GM21825 (cell line): Measurements from ENCODE around the gene IFT52.
"Not testable (repeated sequence)": the region's sequence is repeated elsewhere in the genome, so short reads cannot be mapped to it uniquely, and the experiment has no call there.

Experiments
- ATAC-seq: cut with Tn5 transposase; IDR thresholded peaks from one replicate; pipeline ENCODE4 v1.9.1; 2021; ENCODE audit warnings: mild to moderate bottlenecking, moderate library complexity; ENCODE audit not compliant: unreplicated experiment

The IFT52 gene

DNA sequence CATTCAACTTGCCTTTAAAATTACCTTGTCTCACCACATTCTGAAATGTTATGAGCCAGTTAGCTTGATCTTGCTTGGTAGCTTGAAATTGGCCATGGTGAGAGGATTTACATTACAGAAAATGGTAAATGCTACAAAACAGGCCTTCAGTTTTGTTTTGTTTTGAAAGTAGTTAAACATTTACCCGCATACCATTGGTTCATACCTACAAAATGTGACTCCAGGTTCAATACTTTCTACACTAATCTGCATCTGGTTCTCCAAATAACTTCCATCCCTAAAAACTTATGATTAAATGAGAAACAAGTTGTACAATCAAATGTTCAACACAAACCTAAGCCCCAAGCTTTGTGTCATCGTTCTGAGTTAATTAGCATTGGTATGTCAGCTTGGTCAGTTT is 45.7 kb downstream of the IFT52 start:
- no peak for ATAC-seq

DNA sequence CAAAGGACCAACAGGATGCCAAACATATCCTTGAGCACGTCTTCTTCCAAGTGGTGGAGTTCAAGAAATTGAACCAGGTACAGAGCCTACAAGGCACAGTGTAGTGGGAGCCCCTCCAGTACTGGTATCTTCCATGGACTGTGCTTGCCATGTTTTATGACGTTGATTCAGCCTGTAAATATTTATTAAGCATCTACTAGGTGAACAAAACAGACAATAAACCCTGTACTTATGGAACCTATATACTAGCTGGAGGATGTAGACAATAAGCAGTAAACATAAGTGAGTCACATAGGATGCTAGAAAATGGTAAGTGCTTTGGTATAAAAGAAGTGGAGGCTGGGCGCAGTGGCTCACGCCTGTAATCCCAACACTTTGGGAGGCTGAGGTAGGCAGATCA is 51.8 kb downstream of the IFT52 start:
- ATAC-seq = no peak

DNA sequence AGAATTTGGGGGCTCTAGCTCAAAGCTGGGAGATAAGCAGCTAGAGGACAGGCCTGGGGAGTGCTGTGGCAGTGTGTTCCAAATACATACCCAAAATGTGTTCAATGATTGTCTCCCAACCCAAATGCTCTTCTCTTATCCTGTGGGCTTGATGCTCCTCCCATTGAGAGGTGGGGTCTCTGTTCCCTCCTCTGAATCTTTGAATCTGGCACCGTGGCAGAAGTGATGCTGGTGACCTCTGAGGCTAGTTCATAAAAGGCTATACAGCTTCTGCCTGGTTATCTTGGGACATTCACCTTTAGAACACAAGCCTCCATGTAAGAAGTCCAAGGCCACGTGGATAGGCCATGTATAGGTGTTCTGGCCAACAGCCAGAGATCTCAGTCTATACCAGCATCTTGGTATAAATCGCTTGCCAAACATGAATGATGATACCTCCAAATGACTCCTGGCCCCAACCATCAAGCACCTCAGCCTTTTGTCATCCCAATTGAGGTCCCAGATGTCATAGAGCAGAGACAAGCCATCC is 60.3 kb downstream of the IFT52 start:
- no peak for ATAC-seq

DNA sequence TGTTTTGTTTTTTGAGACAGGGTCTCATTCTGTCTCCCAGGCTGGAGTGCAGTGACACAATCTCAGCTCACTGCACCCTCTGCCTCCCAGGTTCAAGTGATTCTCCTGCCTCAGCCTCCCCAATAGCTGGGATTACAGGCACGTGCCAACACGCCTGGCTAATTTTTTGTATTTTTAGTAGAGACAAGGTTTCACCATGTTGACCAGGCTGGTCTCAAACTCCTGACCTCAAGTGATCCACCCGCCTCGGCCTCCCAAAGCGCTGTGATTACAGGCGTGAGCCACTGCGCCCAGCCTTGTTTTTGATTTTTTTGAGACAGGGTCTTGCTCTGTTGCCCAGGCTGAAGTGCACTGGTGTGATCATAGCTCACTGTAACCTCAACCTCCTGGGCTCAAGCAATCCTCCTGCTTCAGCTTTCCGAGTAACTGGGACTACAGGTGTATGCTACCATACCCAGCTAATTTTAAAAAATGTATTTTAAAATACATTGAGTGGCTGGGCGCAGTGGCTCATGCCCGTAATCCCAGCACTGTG is 61.0 kb downstream of the IFT52 start:
- not testable (repeated sequence) for ATAC-seq

DNA sequence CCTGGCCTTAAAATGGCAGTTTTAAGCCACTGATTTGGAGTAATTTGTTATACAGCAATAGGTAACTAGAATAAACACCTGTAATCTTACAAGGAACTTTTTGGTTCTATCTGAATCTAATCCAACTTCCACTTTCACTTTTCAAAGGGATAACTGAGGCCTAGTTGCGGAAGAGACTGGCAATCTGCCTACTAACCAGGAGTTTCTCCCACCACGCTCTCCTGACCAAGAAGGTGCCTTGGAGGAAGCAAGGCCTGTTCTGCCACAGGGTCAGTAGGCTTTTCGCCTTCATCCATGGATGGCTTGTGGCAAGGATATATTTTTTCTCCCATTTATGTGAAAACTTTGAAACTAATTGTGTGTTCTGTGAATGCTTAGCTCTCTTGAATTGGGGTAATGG is 63.2 kb downstream of the IFT52 start:
- no peak for ATAC-seq

DNA sequence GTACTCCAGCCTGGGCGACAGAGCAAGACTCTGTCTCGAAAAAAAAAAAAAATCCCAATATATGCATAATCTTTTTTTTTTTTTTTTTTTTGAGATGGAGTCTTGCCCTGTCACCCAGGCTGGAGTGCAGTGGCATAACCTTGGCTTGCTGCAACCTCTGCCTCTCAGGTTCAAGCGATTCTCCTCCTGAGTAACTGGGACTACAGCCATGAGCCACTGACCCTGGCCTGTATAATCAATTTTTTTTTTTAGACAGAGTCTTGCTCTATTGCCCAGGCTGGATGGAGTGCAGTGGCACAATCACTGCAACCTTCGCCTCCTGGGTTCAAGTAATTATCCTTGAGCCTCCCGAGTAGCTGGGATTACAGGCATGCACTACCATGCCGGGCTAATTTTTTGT is 64.4 kb downstream of the IFT52 start:
- ATAC-seq = not testable (repeated sequence)

DNA sequence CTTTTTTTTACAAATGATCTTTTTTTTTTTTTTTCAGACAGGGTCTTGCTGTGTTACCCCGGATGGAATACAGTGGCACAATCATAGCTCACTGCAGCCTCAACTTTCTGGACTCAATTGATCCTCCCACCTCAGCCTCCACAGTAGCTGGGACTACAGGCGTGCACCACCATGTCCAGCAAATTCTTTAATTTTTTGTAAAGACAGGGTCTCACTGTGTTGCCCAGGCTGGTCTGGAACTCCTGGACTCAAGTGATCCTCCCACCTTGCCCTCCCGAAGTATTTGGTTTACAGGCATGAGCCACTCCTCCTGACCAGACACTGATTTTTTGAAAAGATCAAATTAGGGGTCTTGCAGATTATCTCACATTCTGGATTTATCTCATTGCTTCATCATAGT is 65.2 kb downstream of the IFT52 start:
- ATAC-seq = no peak

DNA sequence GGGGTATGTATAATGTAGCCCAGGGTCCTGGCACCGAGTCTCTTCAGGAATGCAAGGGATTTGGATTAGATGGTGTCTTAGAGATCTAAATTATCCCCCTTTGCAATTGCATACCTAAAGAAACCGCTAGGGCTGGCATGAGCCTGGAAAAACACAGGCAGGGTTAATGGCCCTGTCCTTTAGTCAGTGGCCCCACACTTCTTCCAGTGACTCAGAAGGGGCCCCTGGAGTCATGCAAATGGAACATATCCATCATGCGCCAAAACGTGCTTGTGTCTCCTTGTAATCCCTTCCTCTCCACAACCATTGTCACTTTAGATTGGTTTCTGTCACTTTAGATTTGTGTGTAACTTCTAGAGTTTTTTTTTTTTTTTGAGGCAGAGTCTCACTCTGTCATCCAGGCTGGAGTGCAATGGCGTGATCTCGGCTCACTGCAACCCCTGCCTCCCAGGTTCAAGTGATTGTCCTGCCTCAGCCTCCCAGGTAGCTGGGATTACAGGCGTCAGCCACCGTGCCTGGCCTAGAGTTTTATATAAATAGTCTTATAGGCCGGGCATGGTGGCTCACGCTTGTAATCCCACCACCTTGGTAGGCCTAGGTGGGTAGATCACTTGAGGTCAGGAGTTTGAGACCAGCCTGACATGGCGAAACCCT is 67.5 kb downstream of the IFT52 start:
- ATAC-seq = peak; percentile 12

DNA sequence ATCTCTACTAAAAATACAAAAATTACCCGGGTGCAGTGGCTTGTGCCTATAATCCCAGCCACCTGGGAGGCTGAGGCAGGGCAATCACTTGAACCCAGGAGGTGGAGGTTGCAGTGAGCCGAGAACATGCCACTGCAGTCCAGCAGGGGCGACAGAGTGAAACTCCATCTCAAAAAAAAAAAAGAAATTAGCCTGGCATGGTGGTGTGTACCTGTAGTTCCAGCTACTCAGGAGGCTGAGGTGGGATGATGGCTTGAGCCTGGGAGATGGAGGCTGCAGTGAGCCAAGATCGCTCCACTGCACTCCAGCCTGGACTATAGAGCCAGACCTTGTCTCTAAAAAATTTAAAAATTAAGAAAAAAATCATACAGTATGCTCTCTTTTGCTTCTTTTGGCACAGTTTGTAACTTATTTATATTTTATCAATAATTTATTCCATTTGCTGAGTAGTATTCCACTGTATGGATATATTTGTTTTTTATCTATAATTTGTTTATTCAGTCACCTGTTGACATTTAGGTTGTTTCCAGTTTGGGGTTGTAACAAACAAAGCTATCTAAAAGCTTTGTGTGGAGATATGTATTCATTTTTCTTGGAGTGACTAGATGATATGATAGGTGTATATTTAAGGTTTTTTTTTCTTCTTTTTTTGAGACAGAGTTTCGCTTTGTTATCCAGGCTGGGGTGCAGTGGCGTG is 68.1 kb downstream of the IFT52 start:
- ATAC-seq = no peak

DNA sequence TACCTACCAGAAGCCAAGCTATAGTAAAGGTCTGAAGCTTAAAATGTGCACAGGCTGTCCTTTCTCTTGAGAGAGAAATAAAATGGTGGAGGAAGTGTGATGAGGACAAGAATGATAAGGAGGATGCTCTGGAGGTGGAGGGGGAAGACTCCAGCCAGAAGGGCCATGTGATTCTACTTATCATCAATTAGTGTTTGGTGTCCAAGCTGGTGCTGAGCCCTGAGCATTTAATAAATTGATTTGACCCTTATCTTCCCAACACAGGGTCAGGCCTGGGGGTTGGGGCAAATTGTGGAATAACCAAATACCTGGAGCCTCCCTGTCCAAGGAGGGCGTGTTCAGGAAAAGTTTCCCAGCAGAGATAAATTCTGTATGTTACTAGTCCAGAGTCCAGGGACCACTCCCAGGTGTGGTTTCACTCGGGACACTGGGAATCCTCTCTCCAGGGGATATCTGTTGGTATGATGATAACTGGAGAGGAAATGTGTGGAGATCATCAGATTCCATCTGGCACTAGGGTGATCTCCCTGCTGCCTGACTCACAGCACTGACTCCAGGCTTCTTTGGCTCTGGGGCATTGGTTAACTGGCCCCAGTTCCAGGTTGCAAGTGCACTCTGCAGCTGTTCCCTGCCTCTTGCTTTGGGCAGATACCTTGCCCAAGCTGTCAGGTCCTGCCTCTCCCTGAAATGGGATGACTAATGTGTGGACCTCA is 72.4 kb downstream of the IFT52 start:
- no peak for ATAC-seq

DNA sequence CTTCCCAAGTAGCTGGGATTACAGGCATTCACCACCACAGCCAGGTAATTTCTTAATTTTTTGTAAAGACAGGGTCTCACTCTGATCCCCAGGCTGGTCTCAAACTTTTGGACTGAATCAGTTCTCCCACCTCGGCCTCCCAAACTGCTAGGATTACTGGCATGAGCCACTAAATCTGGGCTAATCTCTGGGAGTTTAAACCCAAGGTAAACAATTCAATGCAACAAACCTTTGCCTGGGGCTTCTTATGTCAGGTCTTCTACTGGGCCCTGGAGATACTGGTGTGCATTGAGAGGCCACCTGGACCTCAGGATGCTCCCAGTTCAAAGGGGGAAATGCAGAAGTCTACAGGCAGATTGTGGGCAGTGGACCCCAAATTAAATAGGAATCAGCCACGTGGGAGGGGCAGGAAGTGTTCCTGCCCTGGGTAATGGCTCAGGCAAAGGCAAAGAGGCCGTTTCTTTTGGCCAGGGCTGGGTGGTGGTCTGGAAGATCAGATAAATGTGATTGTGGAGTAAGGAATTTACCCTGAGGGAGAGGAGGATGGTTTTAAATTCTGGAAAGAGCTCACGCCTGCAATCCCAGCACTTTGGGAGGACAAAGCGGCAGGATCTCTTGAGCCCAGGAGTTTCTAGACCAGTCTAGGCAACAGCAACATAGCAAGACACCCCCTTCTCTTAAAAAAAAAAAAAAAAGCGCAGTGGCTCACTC is 74.9 kb downstream of the IFT52 start:
- no peak for ATAC-seq

DNA sequence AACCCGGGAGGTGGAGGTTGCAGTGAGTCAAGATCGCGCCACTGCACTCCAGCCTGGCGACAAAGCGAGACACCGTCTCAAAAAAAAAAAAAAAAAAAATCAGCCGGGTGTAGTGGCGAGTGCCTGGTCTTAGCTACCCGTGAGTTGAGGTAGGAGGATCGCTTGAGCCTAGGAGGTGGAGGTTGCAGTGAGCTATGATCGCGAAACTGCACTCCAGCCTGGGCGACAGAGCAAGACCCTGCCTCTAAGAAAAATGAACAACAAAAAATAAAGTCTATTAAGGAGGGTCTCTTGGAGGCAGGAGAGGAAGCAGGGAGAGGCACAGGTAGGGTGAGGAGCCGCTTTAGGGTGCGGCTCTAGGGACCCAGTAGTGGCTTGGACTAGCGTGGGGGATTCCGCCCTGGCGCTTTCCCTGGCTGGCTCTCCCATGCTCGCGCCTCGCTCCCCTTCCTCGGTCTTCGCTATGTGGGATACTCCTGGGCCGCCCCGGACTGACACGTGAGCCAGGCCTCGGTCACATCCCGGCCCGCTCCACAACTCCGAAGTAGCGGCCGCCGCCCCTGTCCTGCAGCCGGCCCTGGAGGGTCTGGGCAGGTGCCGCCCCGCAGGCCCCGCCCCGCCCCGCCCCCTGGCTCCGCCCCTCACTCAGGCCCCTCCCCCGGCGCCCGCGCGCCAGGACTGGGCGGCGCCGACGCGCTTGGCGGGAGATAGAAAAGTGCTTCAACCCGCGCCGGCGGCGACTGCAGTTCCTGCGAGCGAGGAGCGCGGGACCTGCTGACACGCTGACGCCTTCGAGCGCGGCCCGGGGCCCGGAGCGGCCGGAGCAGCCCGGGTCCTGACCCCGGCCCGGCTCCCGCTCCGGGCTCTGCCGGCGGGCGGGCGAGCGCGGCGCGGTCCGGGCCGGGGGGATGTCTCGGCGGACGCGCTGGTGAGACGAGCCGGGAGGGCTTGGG is 75.9 kb downstream of the IFT52 start, which contains the start of gene MYBL2:
MYBL2 (plus strand) TSS at position 739 of the 953 bp plus-strand sequence; CDS start at position 909, 170 bp downstream.
- peak; percentile 81 for ATAC-seq

DNA sequence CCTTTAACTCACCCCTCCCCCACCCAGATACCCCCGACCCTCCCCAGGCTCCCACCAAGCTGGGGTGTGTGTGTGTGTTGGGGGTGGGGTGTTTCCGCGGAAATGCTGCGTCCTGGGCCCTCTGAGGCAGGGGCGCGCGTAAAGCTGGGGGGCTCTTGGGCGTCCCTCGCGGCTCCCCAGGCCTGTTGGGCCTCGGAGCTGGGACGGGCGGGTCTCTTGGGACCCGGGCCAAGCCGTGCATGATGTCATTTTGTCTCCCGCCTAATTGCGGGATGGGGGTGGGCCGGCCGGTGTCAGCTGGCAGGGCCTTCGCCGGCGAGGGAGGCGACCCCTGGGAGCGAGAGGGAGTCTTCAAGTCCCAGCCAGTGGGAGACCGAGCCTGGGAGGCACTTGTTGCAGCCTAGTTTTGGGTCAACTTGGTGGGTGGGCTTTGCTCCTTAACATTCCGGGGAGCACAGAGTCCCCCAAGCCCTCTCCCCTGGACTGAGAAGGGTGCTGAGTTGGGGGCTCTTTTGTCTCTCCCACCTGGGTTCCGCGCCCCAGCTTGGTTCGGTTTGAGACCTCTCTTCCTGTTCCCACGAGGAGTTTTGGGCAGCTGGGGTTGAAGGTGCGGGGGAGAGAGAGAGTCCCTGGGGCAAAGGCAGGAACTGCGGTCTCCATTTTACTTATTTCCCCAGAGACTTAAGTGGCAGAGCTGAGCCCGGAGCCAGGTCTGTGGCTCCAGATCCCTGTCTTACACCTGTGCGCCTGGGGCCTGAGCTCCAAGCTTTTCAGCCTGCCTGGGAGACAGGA is 76.8 kb downstream of the IFT52 start:
- ATAC-seq = peak; percentile 20

DNA sequence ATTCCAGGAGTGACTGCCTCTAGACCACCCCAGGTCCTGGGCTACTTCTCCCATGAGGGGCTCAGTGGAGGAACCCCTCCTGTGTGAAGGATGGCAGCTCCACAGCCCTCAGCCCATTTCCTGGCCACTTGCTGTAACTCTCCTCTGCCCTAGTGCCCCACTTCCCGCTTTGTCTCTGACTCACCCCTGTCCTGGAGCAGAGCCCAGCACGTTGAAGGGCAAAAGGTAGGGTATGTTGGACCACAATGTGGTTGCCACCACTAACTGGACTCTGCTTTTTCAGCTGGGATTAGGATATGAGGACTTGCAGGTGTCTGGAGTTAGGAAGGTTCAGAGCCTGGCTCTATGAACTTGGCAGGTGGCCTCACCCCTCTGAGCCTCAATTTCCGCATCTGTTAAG is 78.6 kb downstream of the IFT52 start:
- ATAC-seq = no peak

DNA sequence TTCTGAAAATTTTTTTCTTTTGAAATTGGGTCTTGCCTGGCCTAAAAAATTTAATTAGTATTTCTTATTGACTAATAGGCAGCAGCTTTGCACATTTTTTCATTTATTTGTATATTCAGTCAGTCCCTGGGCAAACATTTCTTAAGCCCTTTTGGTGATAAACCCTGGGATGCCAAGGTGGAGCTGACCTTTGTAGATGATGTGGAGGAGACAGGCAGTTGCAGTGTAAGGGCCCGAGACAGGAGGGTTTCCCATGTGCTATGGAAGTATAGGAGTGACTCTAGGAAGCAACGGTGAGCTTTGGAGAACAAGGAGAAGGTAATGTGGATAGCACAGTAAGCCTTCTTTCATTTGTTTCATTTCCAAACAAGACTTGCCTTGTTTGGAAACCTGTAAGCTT is 79.7 kb downstream of the IFT52 start:
- no peak for ATAC-seq

DNA sequence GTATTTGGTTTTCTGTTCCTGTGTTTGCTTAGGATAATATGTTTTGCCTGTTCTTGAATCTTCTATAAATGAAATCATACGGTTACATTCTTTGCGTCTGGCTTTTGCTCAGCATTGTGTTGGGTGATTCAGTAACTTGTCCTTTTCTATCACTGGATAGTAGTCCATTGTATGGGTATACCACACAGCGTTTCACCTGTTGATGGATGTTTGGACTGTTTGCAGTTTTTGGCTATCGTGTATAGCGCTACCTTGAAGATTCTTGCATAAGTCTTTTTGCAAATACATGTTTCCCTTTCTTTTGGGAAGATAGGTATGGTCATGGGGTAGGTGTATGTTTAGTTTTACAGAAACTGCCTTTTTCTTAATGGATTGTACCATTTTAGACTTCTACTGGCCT is 85.6 kb downstream of the IFT52 start:
- no peak for ATAC-seq

DNA sequence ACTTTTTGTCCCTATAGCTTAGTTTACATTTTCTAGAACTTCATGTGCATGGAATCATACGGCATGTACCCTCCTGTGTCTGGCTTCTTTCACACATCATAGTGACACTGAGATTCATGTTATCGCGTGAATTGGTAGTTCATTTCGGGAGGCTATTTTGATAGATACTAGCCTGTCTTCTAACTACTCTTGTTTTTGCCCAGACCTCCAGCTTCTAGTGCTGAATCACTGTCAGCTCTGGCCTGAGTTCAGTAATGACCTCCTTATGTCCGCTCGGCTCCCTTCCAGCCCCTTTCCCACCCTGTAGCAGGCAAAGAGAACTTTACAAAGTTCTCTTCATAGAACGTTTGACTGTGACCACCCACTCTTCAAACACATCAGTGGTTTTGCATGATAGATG is 90.2 kb downstream of the IFT52 start:
- no peak for ATAC-seq

DNA sequence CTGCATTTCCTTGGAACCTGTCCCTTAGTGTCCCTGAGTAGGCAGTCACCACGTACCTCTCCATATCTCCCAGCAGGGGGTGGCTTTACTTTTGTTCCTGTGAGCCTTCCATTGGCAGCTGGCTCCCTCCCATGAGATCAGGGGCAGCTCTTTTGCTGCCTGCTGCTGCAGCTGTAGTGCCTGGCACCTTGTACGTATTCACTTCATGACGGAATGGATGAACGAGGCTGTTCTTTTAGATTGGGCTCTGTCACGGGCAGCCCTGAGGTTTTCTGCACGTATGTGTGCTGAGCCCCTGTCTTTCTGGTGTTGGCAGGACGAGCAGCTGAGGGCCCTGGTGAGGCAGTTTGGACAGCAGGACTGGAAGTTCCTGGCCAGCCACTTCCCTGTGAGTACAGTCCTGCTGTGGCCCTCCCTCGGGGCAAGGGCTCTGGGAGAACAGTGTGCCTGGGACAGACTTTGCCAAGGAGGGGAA is 90.8 kb downstream of the IFT52 start:
- peak; percentile 35 for ATAC-seq

DNA sequence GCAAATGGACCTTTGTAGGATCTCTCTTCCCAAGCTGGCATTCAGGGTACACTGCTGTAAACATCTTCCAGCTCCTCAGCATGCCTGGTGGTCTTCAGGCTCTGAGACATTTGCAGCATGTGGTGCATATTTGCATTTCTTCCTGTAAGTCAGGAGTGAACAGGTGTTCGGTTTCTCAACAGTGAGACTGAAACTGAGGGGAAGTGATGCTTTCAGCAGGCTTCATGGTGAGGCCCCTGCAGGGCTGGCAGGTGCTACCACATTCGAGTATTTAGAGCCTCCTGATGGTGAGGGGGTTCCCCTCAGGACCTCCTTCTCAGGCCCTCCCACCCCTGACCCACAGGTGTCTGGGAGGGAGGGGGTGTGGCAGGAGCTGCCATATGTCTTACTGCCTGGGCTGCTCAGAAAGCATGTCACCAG is 91.3 kb downstream of the IFT52 start:
- peak; percentile 75 for ATAC-seq
